CD14-positive monocyte (primary cell): ENCODE results near the gene MRPS23. TPM values are rescaled to one million over a fixed set of nuclear protein-coding genes. Genes with fewer than 3 reads are reported as not detected.

Experiments
- DNase-seq, 3 donors: peaks; one replicate each; pipeline ENCODE4 v3.0.0-alpha.2; 2011 to 2022
- H2AFZ ChIP-seq: 2 replicates; pipeline ENCODE4 v1.6.0; 2012; ENCODE audit warnings: mild to moderate bottlenecking, low read depth, low read length, inconsistent platforms; ENCODE audit not compliant: insufficient read depth, poor library complexity, severe bottlenecking
- H3K27ac ChIP-seq, 2 donors: 1 replicate in 1 of 2; 2 replicates in 1 of 2; pipeline ENCODE4 v1.5.1; 2012 to 2013; ENCODE audit warnings: low read length in 2 of 2, control low read depth in 1 of 2, inconsistent platforms in 1 of 2, low read depth in 1 of 2, mild to moderate bottlenecking in 1 of 2
- H3K27me3 ChIP-seq, 2 donors: one replicate each; pipeline versions ENCODE4 v1.6.0 to v1.6.1; 2011 to 2013; ENCODE audit warnings: low read length in 2 of 2; ENCODE audit not compliant: control insufficient read depth in 2 of 2, insufficient read depth in 2 of 2
- H3K36me3 ChIP-seq, 2 donors: replicated peaks in 1 of 2; 1 replicate in 1 of 2; 2 replicates in 1 of 2; pipeline versions ENCODE4 v1.5.1 to v1.6.1; 2012 to 2013; ENCODE audit warnings: low read length in 2 of 2, control low read depth in 1 of 2, inconsistent platforms in 1 of 2, mild to moderate bottlenecking in 1 of 2; ENCODE audit not compliant: insufficient read depth in 2 of 2, control insufficient read depth in 1 of 2
- H3K4me1 ChIP-seq, 2 donors: 1 replicate in 1 of 2; 2 replicates in 1 of 2; pipeline versions ENCODE4 v1.5.1 to v1.6.1; 2012 to 2013; ENCODE audit warnings: low read length in 2 of 2, control low read depth in 1 of 2, inconsistent platforms in 1 of 2, mild to moderate bottlenecking in 1 of 2, moderate library complexity in 1 of 2; ENCODE audit not compliant: insufficient read depth in 2 of 2, control insufficient read depth in 1 of 2
- H3K4me2 ChIP-seq: replicated peaks from 2 replicates; pipeline ENCODE3; 2012; ENCODE audit warnings: low read length, moderate library complexity, mild to moderate bottlenecking; ENCODE audit not compliant: poor library complexity, severe bottlenecking; ENCODE audit errors: extremely low read depth
- H3K4me3 ChIP-seq, 3 experiments: fragments of 200-600 bp in 1 of 3; sonication (generic) in 1 of 3; replicated peaks in 1 of 3; 1 replicate in 2 of 3; 2 replicates in 1 of 3; pipeline ENCODE4 v1.5.1; 2011 to 2013; ENCODE audit warnings: low read length in 3 of 3, mild to moderate bottlenecking in 3 of 3, control low read depth in 2 of 3, low read depth in 2 of 3, inconsistent platforms in 1 of 3, moderate library complexity in 1 of 3
- H3K79me2 ChIP-seq: 2 replicates; pipeline ENCODE4 v1.6.0; 2012; ENCODE audit warnings: mild to moderate bottlenecking, control low read depth, inconsistent platforms, low read length, moderate library complexity; ENCODE audit not compliant: insufficient read depth
- H3K9ac ChIP-seq: 2 replicates; pipeline ENCODE4 v1.6.0; 2017; ENCODE audit warnings: low read length, mild to moderate bottlenecking; ENCODE audit not compliant: insufficient read depth, poor library complexity, severe bottlenecking
- H3K9me3 ChIP-seq, 2 donors: replicated peaks in 1 of 2; 1 replicate in 1 of 2; 2 replicates in 1 of 2; pipeline versions ENCODE4 v1.5.1 to v1.6.1; 2012 to 2013; ENCODE audit warnings: low read length in 2 of 2, control low read depth in 1 of 2; ENCODE audit not compliant: control insufficient read depth in 1 of 2, insufficient read depth in 1 of 2
- H4K20me1 ChIP-seq: 2 replicates; pipeline ENCODE4 v1.6.0; 2012; ENCODE audit warnings: mild to moderate bottlenecking, low read length, control low read depth, moderate library complexity; ENCODE audit not compliant: insufficient read depth
- H3K27ac Mint-ChIP-seq, 7 donors: one replicate each; pipeline ENCODE4 v1.8.0; 2020; ENCODE audit warnings: mild to moderate bottlenecking in 7 of 7, mixed read lengths in 7 of 7, moderate library complexity in 6 of 7, inconsistent platforms in 2 of 7
- H3K27me3 Mint-ChIP-seq, 3 donors: one replicate each; pipeline ENCODE4 v1.8.0; 2021 to 2022; ENCODE audit warnings: low read depth in 3 of 3, mild to moderate bottlenecking in 3 of 3, mixed read lengths in 3 of 3, moderate library complexity in 3 of 3, inconsistent platforms in 1 of 3
- H3K36me3 Mint-ChIP-seq, 2 donors: one replicate each; pipeline ENCODE4 v1.8.0; 2020; ENCODE audit warnings: mixed read lengths in 2 of 2, inconsistent platforms in 1 of 2, mild to moderate bottlenecking in 1 of 2
- H3K4me1 Mint-ChIP-seq: one replicate; pipeline ENCODE4 v1.8.0; 2020; ENCODE audit warnings: mild to moderate bottlenecking, mixed read lengths
- H3K4me3 Mint-ChIP-seq, 2 donors: one replicate each; pipeline ENCODE4 v1.8.0; 2020; ENCODE audit warnings: mild to moderate bottlenecking in 2 of 2, mixed read lengths in 2 of 2, moderate library complexity in 1 of 2
- H3K9me3 Mint-ChIP-seq, 7 donors: one replicate each; pipeline ENCODE4 v1.8.0; 2020 to 2022; ENCODE audit warnings: mixed read lengths in 7 of 7, mild to moderate bottlenecking in 6 of 7, moderate library complexity in 6 of 7, inconsistent platforms in 2 of 7
- CTCF ChIP-seq: fragments of 200-600 bp; IDR thresholded peaks from one replicate; pipeline ENCODE4 v1.8.0; 2022; ENCODE audit warnings: antibody characterized with exemption, mild to moderate bottlenecking
- WGBS: methylation state at CpG from one replicate; pipeline ENCODE4 v1.1.5; 2013; ENCODE audit warnings: missing lambda C conversion rate; ENCODE audit not compliant: insufficient coverage; 5-methylcytosine and 5-hydroxymethylcytosine counted together
- intact Hi-C, 2 donors: fragments of 100-400 bp; cut with micrococcal nuclease; formaldehyde crosslinking; loops; one replicate each; pipeline versions ENCODE4 v1.15.0 to v1.15.1; 2023
- polyA plus RNA-seq, 3 donors: library from polyadenylated mRNA; depleted of rRNA in 1 of 3; unstranded in 2 of 3; stranded (reverse) in 1 of 3; fragments of 300-500 nt in 2 of 3; fragments of >200 nt in 1 of 3; fragmentation: Illumina TruSeq in 2 of 3; gene quantifications; 1 replicate in 2 of 3; 2 replicates in 1 of 3; pipeline ENCODE4 v1.2.3, GENCODE V29; 2012 to 2021

Gene MRPS23
- polyA plus RNA-seq, 3 donors = 14.5 to 40.6 (median 32.7) TPM

- Histone ChIP-seq H4K20me1 (peaks cover 12% of the 10 kb centered on the region), H3K79me2 (peaks cover 12% of the 10 kb centered on the region), H3K9me3 (no peaks in the 10 kb centered on the region), H3K27me3 (no peaks in the 10 kb centered on the region), H3K4me1 (peaks cover 58 to 63% of the 10 kb centered on the region in 2 donors), H3K27ac (peak overlapping the region; percentile 4 to 53), H3K9ac (no peak overlapping the region), H3K36me3 (no peaks in the 10 kb centered on the region), H2AFZ (no peak overlapping the region), H3K4me2 (no peak overlapping the region), H3K4me3 (no peak overlapping the region)
- peak; percentile 27 to 73 (median 48) for DNase-seq
- no peak overlapping the region for H3K4me3 Mint-ChIP-seq
- peaks cover 1 to 2% (median 2%) of the 10 kb centered on the region in 3 donors for H3K27me3 Mint-ChIP-seq
- peaks cover 58% of the 10 kb centered on the region for H3K4me1 Mint-ChIP-seq
- peaks cover 5 to 7% of the 10 kb centered on the region in 2 donors for H3K36me3 Mint-ChIP-seq
- intact Hi-C loops = loop anchor here in 1 of 2 donors (5.0 kb wide), 2 partner anchors 67 to 97 kb away; partner anchors contain the start of genes CUEDC1 and VEZF1
- H3K9me3 Mint-ChIP-seq = peaks cover 0 to 2% (median 0%) of the 10 kb centered on the region in 7 donors
- no peak for TF ChIP-seq CTCF
- WGBS = 74% methylated on average over 8 of the region's 11 CpGs
- peak overlapping the region in 5 of 7 donors; percentile 6 to 62 (median 54) for H3K27ac Mint-ChIP-seq
Observed at GRCh38 chr17:57889892-57890856, 40.3 kb upstream of the MRPS23 start.

GRCh38 chr17:57889252-57889651 is 39.4 kb upstream of the MRPS23 start:
- Histone ChIP-seq H3K79me2 (peaks cover 10% of the 10 kb centered on the region), H2AFZ (no peak overlapping the region), H3K4me1 (peaks cover 49 to 54% of the 10 kb centered on the region in 2 donors), H3K9ac (no peak overlapping the region), H3K9me3 (no peaks in the 10 kb centered on the region), H3K4me2 (no peak overlapping the region), H3K36me3 (peaks cover 0 to 8% of the 10 kb centered on the region in 2 donors), H3K4me3 (no peak overlapping the region), H4K20me1 (peaks cover 12% of the 10 kb centered on the region), H3K27me3 (no peaks in the 10 kb centered on the region), H3K27ac (no peak overlapping the region)
- no peak for DNase-seq
- H3K9me3 Mint-ChIP-seq = peaks cover 0 to 2% (median 0%) of the 10 kb centered on the region in 7 donors
- H3K27me3 Mint-ChIP-seq = peaks cover 1 to 2% (median 2%) of the 10 kb centered on the region in 3 donors
- intact Hi-C loops = no loop called here
- WGBS = 100% methylated on average over 1 of the region's 2 CpGs
- H3K4me1 Mint-ChIP-seq = peaks cover 49% of the 10 kb centered on the region
- no peak overlapping the region for H3K4me3 Mint-ChIP-seq
- no peak overlapping the region for H3K27ac Mint-ChIP-seq
- TF ChIP-seq CTCF = no peak
- H3K36me3 Mint-ChIP-seq = peaks cover 14% of the 10 kb centered on the region in 2 donors
